NCI-H2227 treated with DMSO at 0.1 percent for 48 hours (cell line): ENCODE results near the gene PPP1R18.
"Not testable (repeated sequence)": the region's sequence is repeated elsewhere in the genome, so short reads cannot be mapped to it uniquely, and the experiment has no call there.

Experiments used
- DNase-seq: peaks from one replicate; lab custom pipeline; 2025; lab: John Stamatoyannopoulos, UW

The PPP1R18 gene

GRCh38 chr6:30719791-30720737 lies 33.6 kb upstream of the PPP1R18 start, which contains the start of gene TUBB:
Gene TUBB, plus strand, starts transcription at chr6:30720352. Its CDS starts 155 bp downstream, at chr6:30720507.
- DNase-seq, result peak; percentile 96

GRCh38 chr6:30719356-30719755 lies 32.9 kb upstream of the PPP1R18 start:
- no peak for DNase-seq

GRCh38 chr6:30717845-30718720 lies 31.6 kb upstream of the PPP1R18 start:
- DNase-seq, result not testable (repeated sequence)

- DNase-seq, result peak; percentile 99
Observed at GRCh38 chr6:30717129-30717844, 30.8 kb upstream of the PPP1R18 start, which contains the start of gene MDC1. Gene MDC1, minus strand, starts transcription at chr6:30717281. Its CDS starts 2,106 bp downstream, at chr6:30715175.

- DNase-seq, result no peak
Observed at GRCh38 chr6:30716879-30717128, 30.4 kb upstream of the PPP1R18 start.

- DNase-seq, result no peak
Observed at GRCh38 chr6:30714263-30714662, 27.8 kb upstream of the PPP1R18 start.

- DNase-seq, result no peak
Observed at GRCh38 chr6:30712441-30712945, 26.0 kb upstream of the PPP1R18 start.

- no peak for DNase-seq
Observed at GRCh38 chr6:30711758-30712380, 25.4 kb upstream of the PPP1R18 start.

- no peak for DNase-seq
Observed at GRCh38 chr6:30709101-30709868, 22.8 kb upstream of the PPP1R18 start.

GRCh38 chr6:30707281-30707850 lies 20.9 kb upstream of the PPP1R18 start:
- no peak for DNase-seq

- DNase-seq, result no peak
Observed at GRCh38 chr6:30705620-30706019, 19.2 kb upstream of the PPP1R18 start.

- DNase-seq, result no peak
Observed at GRCh38 chr6:30703821-30704220, 17.4 kb upstream of the PPP1R18 start.

GRCh38 chr6:30703011-30703410 lies 16.6 kb upstream of the PPP1R18 start:
- DNase-seq, result no peak

GRCh38 chr6:30700340-30700739 lies 13.9 kb upstream of the PPP1R18 start:
- DNase-seq, result no peak

GRCh38 chr6:30696432-30696831 lies 10.0 kb upstream of the PPP1R18 start:
- no peak for DNase-seq

GRCh38 chr6:30691208-30691847 lies 4.9 kb upstream of the PPP1R18 start:
- peak; percentile 46 for DNase-seq

GRCh38 chr6:30690403-30691207 lies 4.2 kb upstream of the PPP1R18 start, which contains the start of gene NRM:
Gene NRM, minus strand, starts transcription at chr6:30690984. Its CDS starts 10 bp downstream, at chr6:30690974.
- peak; percentile 92 for DNase-seq

GRCh38 chr6:30689985-30690384 lies 3.5 kb upstream of the PPP1R18 start:
- DNase-seq, result no peak
